HG03575 (cell line): ENCODE measurements around the gene TMEM201.

Experiments used
- ATAC-seq: cut with Tn5 transposase; IDR thresholded peaks from one replicate; pipeline ENCODE4 v1.9.1; 2021; ENCODE audit not compliant: unreplicated experiment, insufficient number of reproducible peaks, low FRiP score; ENCODE audit errors: extremely low read depth

TMEM201 gene

DNA sequence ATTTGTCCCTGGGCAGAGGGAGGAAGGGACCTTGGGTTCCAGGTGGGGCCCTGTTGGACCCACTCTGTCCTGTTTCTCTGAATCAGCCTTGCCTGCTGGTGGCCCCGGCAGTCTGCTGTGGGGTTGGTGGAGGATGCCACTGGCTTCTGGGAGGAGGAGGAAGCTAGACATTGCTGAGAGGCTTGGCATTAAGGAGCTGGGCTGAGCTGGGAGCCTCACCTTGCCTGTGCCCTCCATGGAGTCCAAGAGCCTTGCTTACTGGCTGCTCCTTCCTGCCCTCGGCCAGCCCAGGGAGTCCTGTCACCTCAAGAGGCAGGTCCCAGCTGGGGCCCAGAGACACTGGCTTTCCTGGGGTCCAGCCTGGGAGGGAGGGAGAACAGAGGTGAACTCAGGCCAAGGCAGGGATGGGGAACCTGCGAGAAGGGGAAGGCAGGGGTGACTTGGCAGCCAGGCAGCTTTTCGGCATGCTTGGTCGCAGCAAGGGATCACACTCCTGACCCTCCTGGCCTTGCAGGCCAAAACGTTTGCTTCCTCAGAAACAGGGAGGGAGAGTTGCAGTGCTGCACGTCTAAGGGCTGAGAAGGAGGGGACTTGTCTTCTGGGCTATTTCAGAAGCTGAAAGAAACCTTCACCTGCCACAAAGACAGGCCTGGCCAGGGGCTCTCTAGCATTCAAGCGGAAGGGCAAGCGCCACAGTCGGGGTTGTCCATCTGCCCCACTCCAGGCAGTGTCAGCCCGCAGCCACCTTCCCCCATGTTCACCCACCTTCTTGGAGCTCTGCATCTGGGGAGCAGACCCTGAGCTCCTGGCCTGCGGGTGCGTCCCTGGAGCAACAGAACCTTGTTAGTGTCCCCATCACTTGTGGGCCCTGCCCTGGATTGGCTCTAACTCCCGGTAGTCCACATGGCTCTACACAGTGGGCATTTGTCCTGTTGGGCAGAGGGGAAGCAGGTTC is 8.9 kb downstream of the TMEM201 start:
- ATAC-seq, result no peak

DNA sequence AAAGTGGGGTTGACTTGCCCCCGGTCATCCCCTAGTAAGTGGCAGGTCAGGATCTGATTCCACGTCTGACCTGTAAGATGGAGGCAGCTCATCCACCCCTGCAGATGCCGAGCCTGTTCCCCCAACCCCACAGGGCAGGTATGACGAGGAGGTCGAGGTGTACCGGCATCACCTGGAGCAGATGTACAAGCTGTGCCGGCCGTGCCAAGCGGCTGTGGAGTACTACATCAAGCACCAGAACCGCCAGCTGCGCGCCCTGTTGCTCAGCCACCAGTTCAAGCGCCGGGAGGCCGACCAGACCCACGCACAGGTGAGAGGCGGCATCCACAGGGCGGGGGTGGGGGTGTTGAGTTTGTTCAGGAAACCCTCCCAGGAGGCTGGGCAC is 9.6 kb downstream of the TMEM201 start:
- no peak for ATAC-seq

DNA sequence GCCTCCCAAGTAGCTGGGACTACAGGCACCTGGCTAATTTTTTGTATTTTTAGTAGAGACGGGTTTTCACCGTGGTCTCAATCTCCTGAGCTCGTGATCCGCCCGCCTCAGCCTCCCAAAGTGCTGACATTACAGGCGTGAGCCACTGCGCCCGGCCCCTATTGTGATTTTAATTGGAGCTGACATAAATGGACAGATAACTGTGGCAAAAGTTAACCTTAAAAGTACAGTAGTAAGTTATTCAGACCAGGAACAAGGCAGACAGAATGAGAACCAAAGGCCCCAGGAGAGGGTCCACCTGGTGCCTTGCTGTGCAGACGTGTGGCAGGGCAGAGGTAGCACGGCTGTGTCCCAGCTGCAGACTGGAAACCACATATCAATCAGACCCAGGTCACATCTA is 11.0 kb downstream of the TMEM201 start:
- ATAC-seq, result no peak

DNA sequence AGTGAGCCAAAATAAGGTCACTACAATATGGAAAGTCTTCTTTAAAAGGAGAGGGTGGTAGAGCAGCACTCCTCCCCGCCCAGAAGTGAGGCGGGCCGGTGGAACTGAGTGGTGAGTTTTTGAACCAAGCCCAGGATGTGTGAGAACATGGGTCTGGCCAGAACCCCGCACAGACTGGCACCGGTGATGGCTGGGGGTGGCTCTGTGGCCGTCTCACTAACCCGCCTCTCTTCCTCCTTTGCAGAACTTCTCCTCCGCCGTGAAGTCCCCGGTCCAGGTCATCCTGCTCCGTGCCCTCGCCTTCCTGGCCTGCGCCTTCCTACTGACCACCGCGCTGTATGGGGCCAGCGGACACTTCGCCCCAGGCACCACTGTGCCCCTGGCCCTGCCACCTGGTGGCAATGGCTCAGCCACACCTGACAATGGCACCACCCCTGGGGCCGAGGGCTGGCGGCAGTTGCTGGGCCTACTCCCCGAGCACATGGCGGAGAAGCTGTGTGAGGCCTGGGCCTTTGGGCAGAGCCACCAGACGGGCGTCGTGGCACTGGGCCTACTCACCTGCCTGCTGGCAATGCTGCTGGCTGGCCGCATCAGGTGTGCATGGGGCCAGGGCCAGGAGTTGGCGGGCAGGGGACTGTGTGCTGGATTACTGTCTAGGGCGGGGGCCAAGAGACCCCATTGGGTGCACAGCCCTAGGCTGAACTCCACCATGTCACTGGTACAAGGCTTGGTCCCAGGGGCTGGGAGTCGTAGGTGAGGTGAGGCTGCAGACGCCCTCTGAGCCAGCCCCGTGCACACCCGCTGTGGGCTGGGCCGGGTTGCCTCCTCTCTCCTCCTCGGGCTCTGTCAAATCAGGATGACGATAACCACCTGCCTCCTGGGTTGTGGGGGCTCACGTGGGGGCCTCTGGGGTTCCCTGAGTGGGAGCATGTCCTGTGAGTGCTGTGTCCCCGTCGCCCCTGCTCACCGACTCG is 12.4 kb downstream of the TMEM201 start:
- no peak for ATAC-seq

DNA sequence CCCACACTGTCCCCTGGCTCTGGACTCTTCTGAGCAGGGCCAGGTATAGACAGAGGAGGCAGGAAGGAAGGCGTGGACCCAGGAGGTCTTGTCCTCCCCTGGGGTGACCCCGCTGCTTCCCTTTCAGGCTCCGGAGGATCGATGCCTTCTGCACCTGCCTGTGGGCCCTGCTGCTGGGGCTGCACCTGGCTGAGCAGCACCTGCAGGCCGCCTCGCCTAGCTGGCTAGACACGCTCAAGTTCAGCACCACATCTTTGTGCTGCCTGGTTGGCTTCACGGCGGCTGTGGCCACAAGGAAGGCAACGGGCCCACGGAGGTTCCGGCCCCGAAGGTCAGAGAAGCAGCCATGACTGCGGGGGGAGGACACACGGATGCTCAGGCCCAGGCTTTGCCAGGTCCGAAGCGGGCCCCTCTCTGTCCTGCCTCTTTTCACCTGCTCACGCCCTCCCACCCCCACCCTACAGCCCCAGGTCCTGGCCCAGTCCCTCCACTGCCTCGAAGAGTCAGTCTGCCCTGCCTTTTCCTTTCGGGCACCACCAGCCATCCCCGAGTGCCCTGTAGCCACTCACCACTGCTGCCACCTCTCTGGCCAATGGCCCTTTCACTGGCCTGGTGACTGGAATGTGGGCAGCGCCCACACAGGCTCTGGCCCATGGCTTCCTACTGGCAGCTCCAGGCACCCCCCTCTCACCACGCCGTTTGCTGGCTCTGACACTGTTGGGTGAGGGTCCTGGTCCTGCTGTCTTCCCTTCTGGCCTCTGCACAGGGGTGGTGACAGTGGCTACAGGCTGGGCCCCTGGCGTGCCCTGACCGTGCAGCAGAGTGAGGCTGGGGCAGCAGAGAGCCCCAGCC is 13.5 kb downstream of the TMEM201 start:
- no peak for ATAC-seq

DNA sequence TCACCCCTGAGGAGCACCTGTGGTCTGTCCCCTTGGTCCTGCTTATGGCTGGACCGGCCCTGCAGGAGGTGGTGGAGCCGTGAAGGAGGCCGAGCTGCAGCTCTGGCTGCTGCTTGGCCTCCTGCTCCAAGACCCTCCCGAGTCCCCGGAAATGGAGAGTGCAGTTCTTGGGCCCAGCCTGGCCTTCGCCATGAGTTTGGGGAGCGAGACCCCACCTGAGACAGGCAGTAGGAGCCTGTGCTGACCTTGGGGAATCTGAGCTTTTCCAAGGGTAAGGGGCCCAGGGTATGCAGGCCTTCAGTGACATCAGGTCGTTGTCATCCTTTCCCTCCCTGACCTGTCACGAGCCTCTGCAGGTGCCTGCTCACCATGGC is 14.1 kb downstream of the TMEM201 start:
- ATAC-seq, result no peak

DNA sequence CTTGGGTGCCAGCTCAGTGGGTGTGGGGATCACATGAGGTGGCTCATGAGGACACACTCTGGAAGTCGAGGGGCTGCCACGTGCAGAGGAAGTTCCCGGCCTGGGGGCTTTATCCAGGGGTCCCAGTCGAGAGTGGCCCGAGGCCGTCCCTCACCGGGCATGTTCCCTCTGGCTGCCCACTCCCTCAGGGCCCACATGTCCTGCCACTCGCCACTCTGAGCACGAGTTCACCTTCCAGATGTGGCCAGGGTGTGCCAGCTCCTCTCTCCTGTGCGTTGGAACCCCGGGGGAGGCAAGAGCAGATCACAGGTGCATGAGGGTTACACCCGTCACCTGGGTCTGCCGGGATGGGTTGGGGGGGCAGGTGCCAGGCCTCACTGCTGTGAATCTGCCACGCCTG is 14.6 kb downstream of the TMEM201 start:
- ATAC-seq, result no peak

DNA sequence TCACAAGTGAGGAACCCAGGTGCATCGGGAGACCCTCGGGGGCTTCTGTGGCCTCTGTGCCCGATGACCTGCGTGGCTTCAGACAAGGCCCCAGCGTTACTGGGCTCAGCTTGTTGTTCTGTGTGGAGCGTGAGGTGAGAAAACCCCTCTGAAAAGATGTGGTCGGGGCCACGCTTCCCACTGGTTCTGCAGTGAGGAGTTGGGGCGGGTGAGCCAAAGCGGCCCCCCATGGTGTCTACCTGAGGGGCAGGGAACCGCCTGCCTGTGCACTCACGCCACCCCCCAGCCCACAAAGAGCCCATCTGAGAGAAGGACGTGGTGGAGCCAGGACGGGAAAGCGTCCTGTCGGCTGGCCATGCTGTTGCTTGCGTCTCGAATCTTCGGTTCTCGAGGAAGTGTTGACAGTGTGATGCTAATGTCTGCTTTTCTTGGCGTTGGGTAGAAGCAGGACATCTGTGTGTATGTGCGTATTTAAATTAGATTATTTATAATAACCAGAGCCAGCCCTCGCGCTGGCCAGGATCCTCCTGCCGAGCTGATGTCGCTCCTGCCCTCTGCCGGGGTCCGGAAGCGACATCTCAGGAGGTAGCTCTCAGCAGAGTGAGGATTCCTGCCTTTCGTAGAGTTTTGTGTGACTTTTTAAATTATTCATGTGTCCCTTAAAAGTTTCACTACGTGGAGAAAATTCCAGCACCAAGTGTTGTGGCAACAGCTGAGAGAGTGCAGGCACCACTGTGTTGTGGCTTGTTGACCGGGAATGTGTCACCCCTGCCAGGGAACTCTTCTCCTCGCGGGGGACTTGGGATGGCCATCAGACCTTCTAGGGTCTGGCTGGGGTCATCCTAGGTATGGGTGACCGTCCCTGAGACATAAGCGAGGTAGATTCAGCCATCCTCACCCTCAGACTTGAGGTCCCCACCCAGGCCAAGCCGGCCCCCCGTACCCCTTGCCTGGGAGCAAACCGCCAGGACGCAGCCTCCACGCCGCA is 15.3 kb downstream of the TMEM201 start:
- ATAC-seq, result no peak

DNA sequence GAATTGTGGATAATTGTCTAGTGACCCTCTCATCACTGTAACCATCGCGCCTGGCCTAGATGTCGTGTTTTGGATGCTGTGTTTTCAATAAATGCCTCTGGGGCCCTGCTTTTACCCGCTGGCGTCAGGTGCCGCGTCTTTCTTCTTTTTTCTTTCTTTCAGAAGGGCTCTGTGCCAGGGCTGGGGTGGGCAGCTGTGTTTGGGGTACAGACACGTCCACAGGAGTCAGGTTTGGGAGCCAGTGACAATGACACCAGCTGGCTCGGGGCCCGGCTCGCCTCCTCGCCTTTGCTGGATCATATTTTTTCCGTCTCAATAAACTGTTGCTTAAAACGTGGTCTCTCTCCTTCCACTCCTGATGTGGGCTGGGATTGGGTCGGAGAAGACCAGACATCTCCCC is 16.1 kb downstream of the TMEM201 start:
- no peak for ATAC-seq

DNA sequence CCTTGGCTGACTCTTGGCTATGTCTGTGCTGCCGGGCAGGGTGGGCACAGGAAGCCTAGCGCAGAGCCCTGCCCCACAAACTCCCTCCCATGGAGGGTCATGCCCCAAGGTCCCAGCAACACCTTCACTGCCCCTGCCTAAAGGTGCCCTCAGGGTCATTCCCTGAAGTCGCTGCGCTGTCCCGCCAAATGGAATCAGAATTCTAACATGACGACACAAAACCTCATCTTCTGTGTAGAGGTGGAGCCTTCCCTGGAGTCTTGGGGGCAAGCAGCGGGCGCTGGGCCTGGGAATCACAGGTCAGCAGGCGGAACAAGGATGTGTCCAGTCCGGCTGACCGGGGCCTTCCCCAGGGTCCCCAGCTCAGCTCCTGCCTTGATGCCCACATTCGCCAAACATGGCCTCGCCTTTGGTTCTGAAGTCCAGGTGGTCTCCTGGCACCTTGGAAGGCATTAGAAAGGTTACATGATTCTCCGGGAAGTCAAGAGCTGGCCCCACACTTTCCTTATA is 17.3 kb downstream of the TMEM201 start:
- no peak for ATAC-seq

DNA sequence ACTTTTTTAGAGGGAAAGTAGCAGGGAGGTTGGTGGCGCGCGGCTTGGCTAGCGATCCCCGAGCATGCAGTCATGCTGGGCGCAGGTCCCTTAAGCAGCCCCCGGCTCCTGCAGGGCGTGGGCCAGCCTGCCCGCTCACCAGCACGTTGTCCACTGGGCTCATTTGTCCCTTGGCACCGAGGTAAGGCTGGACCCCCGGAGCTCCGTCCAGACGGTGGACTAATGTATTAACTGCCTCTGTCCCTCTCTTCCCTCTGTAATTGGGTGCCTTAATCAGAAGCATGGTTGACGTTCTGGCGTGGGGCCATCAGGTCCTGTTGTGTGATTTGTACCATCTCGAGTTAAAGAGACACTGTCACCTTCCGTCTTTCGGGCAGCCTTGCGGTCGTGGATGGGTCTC is 17.7 kb downstream of the TMEM201 start:
- no peak for ATAC-seq

DNA sequence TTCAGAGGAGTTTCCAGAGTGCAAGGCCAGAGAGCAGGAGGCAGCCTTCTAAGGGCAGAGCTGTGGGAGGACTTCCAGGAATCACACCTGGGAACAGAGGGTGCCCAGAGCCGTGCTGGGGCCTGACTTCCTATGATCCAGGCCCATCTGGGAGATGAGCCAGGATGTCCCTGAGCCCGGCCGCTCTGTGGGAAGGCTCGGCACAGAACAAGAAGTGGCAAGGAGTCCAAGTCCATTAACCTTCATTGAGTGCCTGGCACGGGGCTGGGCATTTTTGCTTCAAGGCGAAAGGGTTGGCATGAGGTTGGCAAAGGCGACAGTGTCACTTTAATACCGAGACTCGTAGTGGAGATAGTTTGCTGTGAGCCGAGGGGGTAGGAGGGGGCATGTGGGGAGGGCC is 18.2 kb downstream of the TMEM201 start:
- ATAC-seq, result no peak

DNA sequence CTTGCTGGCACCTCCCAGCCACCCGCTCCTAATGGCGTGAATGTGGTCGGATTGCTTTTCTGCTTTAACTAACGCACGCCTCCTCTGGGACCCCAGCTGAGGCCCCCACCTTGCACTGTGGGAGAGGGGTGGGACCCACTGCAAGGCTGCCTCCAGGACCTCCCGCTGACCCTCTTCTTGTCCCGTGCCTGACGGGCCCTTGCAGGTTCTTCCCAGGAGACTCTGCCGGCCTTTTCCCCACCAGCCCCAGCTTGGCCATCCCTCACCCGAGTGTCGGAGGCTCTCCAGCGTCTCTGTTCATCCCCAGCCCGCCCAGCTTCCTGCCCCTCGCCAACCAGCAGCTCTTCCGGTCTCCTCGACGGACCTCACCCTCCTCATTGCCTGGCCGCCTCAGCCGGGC is 18.6 kb downstream of the TMEM201 start:
- ATAC-seq, result no peak

DNA sequence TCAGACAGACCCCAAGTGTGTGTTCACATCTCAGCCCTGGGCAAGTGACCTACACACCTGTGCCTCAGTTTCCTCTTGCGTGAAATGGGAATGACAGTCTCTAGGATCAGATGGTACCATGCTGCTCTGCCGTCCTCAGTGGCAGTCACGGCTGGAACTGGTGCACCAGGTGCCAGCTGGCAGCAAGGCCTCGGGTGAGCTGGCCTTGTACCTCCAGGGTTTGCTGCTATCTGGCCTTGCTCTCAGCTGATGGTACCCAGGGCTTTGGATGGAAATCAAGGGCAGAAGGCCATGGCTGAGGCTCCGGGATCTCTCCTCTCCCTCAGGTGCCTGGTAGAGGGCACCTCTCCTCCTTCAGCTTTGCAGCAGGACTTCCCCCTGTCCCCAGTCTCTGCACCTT is 21.3 kb downstream of the TMEM201 start:
- no peak for ATAC-seq

DNA sequence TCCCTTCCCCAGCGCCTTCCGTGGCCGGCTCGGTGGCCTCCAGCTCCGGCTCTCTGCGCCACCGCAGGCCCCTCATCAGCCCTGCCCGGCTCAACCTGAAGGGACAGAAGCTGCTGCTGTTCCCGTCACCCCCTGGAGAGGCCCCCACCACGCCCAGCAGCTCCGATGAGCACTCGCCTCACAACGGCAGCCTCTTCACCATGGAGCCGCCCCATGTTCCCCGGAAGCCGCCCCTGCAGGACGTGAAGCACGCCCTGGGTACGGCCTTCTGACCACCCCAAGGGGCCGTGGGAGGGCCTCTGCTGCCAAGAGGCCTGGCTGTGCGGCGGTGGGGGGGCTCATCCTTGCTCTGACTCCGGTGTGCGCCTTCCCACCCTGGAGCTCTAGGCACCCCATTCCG is 21.8 kb downstream of the TMEM201 start:
- no peak for ATAC-seq

DNA sequence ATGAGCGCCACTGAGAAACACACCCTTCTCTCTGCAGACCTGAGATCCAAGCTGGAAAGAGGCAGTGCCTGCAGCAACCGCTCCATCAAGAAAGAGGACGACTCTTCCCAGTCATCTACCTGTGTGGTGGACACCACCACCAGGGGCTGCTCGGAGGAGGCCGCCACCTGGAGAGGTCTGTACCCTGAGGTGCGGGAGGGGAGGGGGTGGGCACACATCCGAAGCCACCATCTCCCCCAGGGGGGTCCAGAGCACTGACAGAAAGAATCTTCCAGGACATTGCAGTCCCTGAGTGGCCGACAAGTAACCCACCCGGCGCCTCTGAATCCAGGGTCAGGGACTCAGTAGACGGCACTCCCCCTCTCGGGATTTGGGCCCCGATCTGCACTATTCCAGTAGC is 23.0 kb downstream of the TMEM201 start:
- ATAC-seq, result no peak

DNA sequence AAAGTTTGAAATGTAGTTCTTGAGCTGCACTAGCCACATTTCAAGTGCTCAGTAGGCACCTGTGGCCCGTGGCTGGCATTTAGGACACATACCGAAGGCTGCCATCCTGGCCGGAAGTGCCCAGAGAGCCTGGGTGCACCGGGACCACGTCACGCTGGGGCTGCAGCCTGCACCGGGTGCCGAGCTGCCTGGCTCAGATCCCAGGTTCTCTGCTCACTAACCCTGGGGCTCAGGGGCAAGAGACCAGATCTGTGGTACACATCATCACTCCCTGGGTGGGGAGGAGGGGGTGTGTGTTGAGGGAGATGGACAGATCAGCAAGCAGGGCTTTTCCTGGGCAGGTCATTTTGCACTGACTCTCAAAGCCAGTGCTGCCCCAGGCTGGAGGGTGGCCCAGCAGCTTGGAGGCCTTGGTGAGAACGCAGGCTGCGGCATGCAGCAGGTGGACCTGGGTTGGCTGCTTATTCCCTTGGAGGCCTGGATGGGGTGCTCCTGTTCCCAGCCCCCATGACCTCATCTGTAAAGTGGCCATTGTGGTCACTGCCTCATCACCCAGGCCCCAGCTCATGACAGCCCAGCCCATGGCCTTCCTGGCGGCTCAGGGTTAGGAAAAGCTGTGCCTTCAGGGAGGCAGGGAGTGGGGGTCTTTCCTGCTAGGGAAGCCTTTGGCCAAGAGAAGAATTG is 23.6 kb downstream of the TMEM201 start:
- ATAC-seq, result no peak
